ENCODE measurements around the gene COL9A3. TPM values are rescaled to one million over a fixed set of nuclear protein-coding genes. Genes with fewer than 3 reads are reported as not detected.

The COL9A3 gene
- total RNA-seq, 1 experiment from 2014 or later = not detected

DNA sequence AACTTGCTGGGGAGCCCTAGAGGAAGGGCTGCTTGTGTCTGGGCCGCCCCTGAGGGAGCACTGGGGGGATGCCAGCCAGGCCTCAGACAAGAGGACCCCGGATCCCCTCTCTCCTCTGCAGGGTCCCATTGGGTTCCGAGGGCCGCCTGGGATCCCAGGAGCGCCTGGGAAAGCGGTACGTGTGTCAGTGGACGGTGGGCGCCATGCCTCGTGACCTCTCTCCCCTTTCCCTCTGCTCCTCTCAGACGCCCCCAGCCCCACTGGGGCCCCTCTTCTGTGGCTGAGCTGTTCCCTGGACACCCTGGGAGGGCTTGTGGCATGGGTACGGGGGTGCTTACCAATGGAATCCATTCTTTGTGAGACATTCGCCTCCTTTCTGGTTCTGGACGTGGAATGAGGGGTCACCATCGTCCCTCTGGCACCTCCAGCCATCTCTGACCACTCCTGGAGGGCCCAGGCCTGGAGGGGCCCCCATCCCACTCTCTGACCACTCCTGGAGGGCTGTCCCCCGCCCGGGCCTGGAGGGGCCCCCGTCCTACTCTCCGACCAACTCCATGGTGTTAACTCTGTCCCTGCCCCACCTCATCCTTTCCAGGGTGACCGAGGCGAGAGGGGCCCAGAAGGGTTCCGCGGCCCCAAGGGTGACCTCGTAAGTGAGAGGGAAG is 9.9 kb downstream of the COL9A3 start:
- H3K36me3 Mint-ChIP-seq (ENCODE audit: insufficient read depth, unreplicated experiment) = no peaks in the 10 kb centered on the region
- POLR2A ChIA-PET = no interaction called here
- H3K4me3 Mint-ChIP-seq (ENCODE audit: unreplicated experiment) = no peak overlapping the region
- TF ChIP-seq, protein P1, sequence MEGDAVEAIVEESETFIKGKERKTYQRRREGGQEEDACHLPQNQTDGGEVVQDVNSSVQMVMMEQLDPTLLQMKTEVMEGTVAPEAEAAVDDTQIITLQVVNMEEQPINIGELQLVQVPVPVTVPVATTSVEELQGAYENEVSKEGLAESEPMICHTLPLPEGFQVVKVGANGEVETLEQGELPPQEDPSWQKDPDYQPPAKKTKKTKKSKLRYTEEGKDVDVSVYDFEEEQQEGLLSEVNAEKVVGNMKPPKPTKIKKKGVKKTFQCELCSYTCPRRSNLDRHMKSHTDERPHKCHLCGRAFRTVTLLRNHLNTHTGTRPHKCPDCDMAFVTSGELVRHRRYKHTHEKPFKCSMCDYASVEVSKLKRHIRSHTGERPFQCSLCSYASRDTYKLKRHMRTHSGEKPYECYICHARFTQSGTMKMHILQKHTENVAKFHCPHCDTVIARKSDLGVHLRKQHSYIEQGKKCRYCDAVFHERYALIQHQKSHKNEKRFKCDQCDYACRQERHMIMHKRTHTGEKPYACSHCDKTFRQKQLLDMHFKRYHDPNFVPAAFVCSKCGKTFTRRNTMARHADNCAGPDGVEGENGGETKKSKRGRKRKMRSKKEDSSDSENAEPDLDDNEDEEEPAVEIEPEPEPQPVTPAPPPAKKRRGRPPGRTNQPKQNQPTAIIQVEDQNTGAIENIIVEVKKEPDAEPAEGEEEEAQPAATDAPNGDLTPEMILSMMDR (IDR thresholded peaks at IDR 0.05; ENCODE audit: unreplicated experiment) = no peak
- H3K27me3 Mint-ChIP-seq (ENCODE audit: insufficient read depth, unreplicated experiment) = no peaks in the 10 kb centered on the region
- BruUV-seq (replicated peaks) = no TSS peak
- intact Hi-C loops (cut with micrococcal nuclease) = no loop called here
- CTCF ChIA-PET = interaction anchor here (0.5 kb wide), 1 partner anchor 255 kb away, joined by 3 read pairs; no protein-coding TSS in a partner anchor
- no peak overlapping the region for H3K27ac Mint-ChIP-seq (ENCODE audit: low read depth, unreplicated experiment)
- peaks cover 4% of the 10 kb centered on the region for H3K4me1 Mint-ChIP-seq (ENCODE audit: insufficient read depth, unreplicated experiment)
- no peaks in the 10 kb centered on the region for H3K9me3 Mint-ChIP-seq (ENCODE audit: unreplicated experiment)
- no peak for DNase-seq (ENCODE audit: unreplicated experiment)

DNA sequence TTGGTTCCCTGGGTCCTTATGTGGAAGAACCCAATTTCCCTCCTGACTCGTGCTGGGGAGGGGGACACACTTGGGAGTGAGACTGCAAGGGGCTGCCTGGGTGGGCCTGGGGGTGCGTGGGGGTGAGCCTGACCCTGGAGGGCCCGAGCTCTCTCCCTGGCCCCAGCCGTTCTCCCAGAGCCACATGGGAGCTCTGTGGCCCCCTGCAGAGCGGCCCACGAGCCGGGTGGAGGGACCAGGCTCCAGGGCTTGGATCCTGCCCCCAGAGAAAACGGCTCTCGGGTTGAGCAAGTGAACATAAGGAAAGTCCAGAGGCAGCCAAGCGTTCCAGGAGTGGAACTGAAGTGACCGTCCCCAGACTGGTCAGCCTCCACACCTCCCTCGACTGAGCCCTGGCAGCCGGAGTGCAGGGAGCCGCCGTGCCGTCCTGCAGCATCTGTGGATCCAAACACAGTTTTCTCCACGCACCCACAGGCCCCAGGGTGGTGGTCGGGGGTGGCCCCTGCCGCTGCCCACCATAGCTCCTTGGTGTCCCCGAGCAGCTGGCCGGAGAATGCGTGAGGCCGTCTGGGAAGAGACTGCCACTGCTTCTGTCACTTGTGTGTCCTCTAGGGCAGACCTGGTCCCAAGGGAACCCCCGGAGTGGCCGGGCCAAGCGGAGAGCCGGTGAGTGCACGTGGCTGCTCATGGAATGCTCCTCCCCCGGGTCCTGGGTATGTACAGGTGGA is 10.6 kb downstream of the COL9A3 start:
- TF ChIP-seq, protein P1 (IDR thresholded peaks at IDR 0.05; ENCODE audit: unreplicated experiment) = no peak
- Mint-ChIP-seq H3K27ac (ENCODE audit: low read depth, unreplicated experiment) (no peak overlapping the region), H3K36me3 (ENCODE audit: insufficient read depth, unreplicated experiment) (no peaks in the 10 kb centered on the region), H3K4me1 (ENCODE audit: insufficient read depth, unreplicated experiment) (peaks cover 11% of the 10 kb centered on the region), H3K27me3 (ENCODE audit: insufficient read depth, unreplicated experiment) (no peaks in the 10 kb centered on the region), H3K4me3 (ENCODE audit: unreplicated experiment) (no peak overlapping the region), H3K9me3 (ENCODE audit: unreplicated experiment) (no peaks in the 10 kb centered on the region)
- ChIA-PET CTCF (interaction anchor here (0.5 to 0.6 kb wide), 2 partner anchors 114 to 256 kb away, joined by 3 read pairs; no protein-coding TSS in a partner anchor), POLR2A (no interaction called here)
- intact Hi-C loops (cut with micrococcal nuclease) = no loop called here
- no peak for DNase-seq (ENCODE audit: unreplicated experiment)
- BruUV-seq (replicated peaks) = no TSS peak

DNA sequence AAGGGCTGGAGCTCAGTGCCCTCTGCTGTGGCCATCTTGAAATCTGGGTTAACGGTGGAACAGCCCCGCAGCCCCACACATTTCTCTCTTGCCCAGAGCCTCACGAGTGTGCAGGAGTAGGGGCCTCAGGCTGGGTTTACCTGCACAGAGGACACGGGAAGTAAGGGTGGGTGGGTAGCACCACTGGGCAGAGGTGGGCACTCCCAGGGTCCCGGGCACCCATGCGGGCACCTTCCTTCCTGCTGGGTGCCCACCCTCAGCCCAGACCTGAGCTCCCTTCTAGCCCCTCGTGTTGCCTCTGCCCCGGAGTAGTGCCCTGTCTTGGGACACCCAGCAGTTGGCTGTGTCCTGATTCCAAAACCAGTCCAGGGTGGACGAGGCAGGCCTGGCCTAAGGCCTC is 11.2 kb downstream of the COL9A3 start:
- no peak for DNase-seq (ENCODE audit: unreplicated experiment)
- intact Hi-C loops (cut with micrococcal nuclease) = no loop called here
- BruUV-seq (replicated peaks) = no TSS peak
- ChIA-PET POLR2A (interaction anchor here (0.6 kb wide), 1 partner anchor 22 kb away, joined by 3 read pairs; no protein-coding TSS in a partner anchor), CTCF (interaction anchor here (0.6 kb wide), 1 partner anchor 113 kb away, joined by 3 read pairs; no protein-coding TSS in a partner anchor)
- no peak overlapping the region for H3K4me3 Mint-ChIP-seq (ENCODE audit: unreplicated experiment)
- H3K4me1 Mint-ChIP-seq (ENCODE audit: insufficient read depth, unreplicated experiment) = peaks cover 14% of the 10 kb centered on the region
- H3K9me3 Mint-ChIP-seq (ENCODE audit: unreplicated experiment) = no peaks in the 10 kb centered on the region
- no peaks in the 10 kb centered on the region for H3K36me3 Mint-ChIP-seq (ENCODE audit: insufficient read depth, unreplicated experiment)
- TF ChIP-seq, protein P1 (IDR thresholded peaks at IDR 0.05; ENCODE audit: unreplicated experiment) = no peak
- no peak overlapping the region for H3K27ac Mint-ChIP-seq (ENCODE audit: low read depth, unreplicated experiment)
- no peaks in the 10 kb centered on the region for H3K27me3 Mint-ChIP-seq (ENCODE audit: insufficient read depth, unreplicated experiment)

DNA sequence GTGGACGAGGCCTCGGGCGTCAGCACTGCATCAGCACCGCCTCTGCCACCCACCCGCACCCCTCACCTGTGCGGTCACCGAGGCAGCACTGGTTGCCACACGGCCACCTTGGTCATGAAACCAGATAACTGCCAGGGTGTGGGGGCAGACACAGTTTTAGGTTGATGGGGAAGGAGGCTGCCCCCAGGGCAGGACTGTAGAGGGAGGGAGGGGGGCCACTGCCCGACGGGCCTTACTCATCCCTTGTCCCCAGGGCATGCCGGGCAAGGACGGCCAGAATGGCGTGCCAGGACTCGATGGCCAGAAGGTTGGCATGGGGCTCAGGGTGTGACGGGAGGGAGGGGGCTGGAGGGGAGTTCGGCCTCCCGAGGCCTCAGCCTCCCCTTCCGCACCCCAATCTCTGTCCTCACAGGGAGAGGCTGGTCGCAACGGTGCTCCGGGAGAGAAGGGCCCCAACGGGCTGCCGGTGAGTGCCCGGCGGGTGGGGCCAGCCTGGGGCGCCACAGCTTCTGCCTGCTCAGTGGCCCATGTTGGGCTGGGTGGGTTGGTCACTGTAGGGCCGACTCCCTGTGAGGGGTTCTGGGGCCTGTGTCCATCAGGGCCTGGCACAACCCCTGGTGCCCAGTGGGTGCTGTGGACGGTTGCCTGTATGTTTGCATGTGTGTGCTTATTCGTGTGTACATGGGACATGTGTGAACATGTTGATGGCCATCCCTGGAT is 11.8 kb downstream of the COL9A3 start:
- no peak overlapping the region for H3K4me3 Mint-ChIP-seq (ENCODE audit: unreplicated experiment)
- no peaks in the 10 kb centered on the region for H3K27me3 Mint-ChIP-seq (ENCODE audit: insufficient read depth, unreplicated experiment)
- no peaks in the 10 kb centered on the region for H3K36me3 Mint-ChIP-seq (ENCODE audit: insufficient read depth, unreplicated experiment)
- TF ChIP-seq, protein P1 (IDR thresholded peaks at IDR 0.05; ENCODE audit: unreplicated experiment) = no peak
- H3K9me3 Mint-ChIP-seq (ENCODE audit: unreplicated experiment) = no peaks in the 10 kb centered on the region
- H3K27ac Mint-ChIP-seq (ENCODE audit: low read depth, unreplicated experiment) = no peak overlapping the region
- no peak for DNase-seq (ENCODE audit: unreplicated experiment)
- POLR2A ChIA-PET = interaction anchor here (0.6 kb wide), 1 partner anchor 23 kb away, joined by 3 read pairs; no protein-coding TSS in a partner anchor
- H3K4me1 Mint-ChIP-seq (ENCODE audit: insufficient read depth, unreplicated experiment) = peaks cover 14% of the 10 kb centered on the region
- CTCF ChIA-PET = no interaction called here
- intact Hi-C loops (cut with micrococcal nuclease) = no loop called here
- no TSS peak for BruUV-seq (replicated peaks)

Measured in MCF 10A (cell line).